Gastrocnemius medialis (tissue), 4 donors: ENCODE measurements around the gene MYB. TPM values are rescaled to one million over a fixed set of nuclear protein-coding genes. Genes with fewer than 3 reads are reported as not detected.

Experiments used
- ATAC-seq, 2 donors: fragments of 150-250 bp; one replicate each; pipeline ENCODE4 v1.9.1; 2016
- DNase-seq, 2 donors: peaks; one replicate each; pipeline ENCODE4 v3.0.0-alpha.2; 2019
- H3K27ac ChIP-seq, 4 donors: fragments of 200-600 bp; sonication (generic); 1 replicate in 1 of 4; 2 replicates in 3 of 4; pipeline ENCODE4 v1.5.1; 2016 to 2018; ENCODE audit warnings: mild to moderate bottlenecking in 2 of 4, moderate library complexity in 1 of 4
- H3K27me3 ChIP-seq, 3 donors: fragments of 200-600 bp; sonication (generic) in 2 of 3; 1 replicate in 1 of 3; 2 replicates in 2 of 3; pipeline versions ENCODE4 v1.5.1 to v1.6.0; 2016 to 2019; ENCODE audit warnings: mild to moderate bottlenecking in 1 of 3, moderate library complexity in 1 of 3
- H3K36me3 ChIP-seq, 2 donors: fragments of 200-600 bp; sonication (generic) in 1 of 2; one replicate each; pipeline ENCODE4 v1.5.1; 2017 to 2018
- H3K4me1 ChIP-seq, 2 donors: fragments of 200-600 bp; sonication (generic) in 1 of 2; one replicate each; pipeline ENCODE4 v1.5.1; 2016 to 2017; ENCODE audit warnings: mild to moderate bottlenecking in 2 of 2
- H3K4me3 ChIP-seq, 4 donors: fragments of 200-600 bp; sonication (generic) in 3 of 4; 1 replicate in 1 of 4; 2 replicates in 3 of 4; pipeline ENCODE4 v1.5.1; 2016 to 2019; ENCODE audit warnings: mild to moderate bottlenecking in 2 of 4
- H3K9me3 ChIP-seq, 3 donors: fragments of 200-600 bp; sonication (generic) in 2 of 3; 1 replicate in 1 of 3; 2 replicates in 2 of 3; pipeline ENCODE4 v1.5.1; 2016 to 2019
- CTCF ChIP-seq, 5 experiments: fragments of 450-650 bp in 3 of 5; fragments of 200-600 bp in 2 of 5; sonication (generic) in 2 of 5; IDR thresholded peaks in 4 of 5; conservative IDR thresholded peaks in 1 of 5; 1 replicate in 4 of 5; 2 replicates in 1 of 5; pipeline ENCODE4 v1.5.1; 2016 to 2019; ENCODE audit warnings: antibody characterized with exemption in 5 of 5, mild to moderate bottlenecking in 3 of 5, moderate library complexity in 3 of 5
- POLR2A ChIP-seq, 2 donors: fragments of 450-650 bp; IDR thresholded peaks; one replicate each; pipeline ENCODE4 v1.6.1; 2017; ENCODE audit warnings: antibody characterized with exemption in 2 of 2, mild to moderate bottlenecking in 2 of 2, moderate library complexity in 2 of 2
- in situ Hi-C, 4 donors: fragments of 200-750 bp; cut with MboI; loops; one replicate each; pipeline versions ENCODE4 v1.15.0 to v1.8.0; 2017; ENCODE audit warnings: low sequenced_read_pairs in 4 of 4
- intact Hi-C: fragments of 100-400 bp; cut with DNase I; formaldehyde crosslinking; loops from one replicate; pipeline ENCODE4 v1.15.1; 2023; ENCODE audit warnings: low total_unique reads
- total RNA-seq, 4 donors: library from RNA; depleted of rRNA; stranded (reverse); fragments of >200 nt; gene quantifications; one replicate each; pipeline versions ENCODE4 v1.1.0 to v1.2.3, GENCODE V29; 2016

MYB gene
- total RNA-seq, 4 donors from 2014 or later: 0.13 to 0.16 (median 0.15) TPM; not detected in 1

- no peaks in the 10 kb centered on the region for H3K9me3 ChIP-seq
- in situ Hi-C loops (no loop called here), intact Hi-C loops (no loop called here)
- TF ChIP-seq POLR2A (IDR thresholded peaks at IDR 0.05): no peak
- TF ChIP-seq CTCF (IDR thresholded peaks at IDR 0.05 in 4 of 5, conservative IDR thresholded peaks at IDR 0.05 in 1 of 5): no peak
- DNase-seq (no peak), ATAC-seq (no peak)
- no peaks in the 10 kb centered on the region for H3K36me3 ChIP-seq
- no peaks in the 10 kb centered on the region for H3K27me3 ChIP-seq
- no peak overlapping the region for H3K27ac ChIP-seq
- H3K4me3 ChIP-seq: no peak overlapping the region
- peaks cover 9 to 13% of the 10 kb centered on the region in 2 donors for H3K4me1 ChIP-seq
Observed at GRCh38 chr6:135193221-135193620, 12.1 kb downstream of the MYB start.

GRCh38 chr6:135195041-135195440 is 13.9 kb downstream of the MYB start:
- H3K4me3 ChIP-seq: no peak overlapping the region
- H3K36me3 ChIP-seq: no peaks in the 10 kb centered on the region
- ATAC-seq: no peak

GRCh38 chr6:135195522-135195921 is 14.4 kb downstream of the MYB start:
- in situ Hi-C loops: no loop called here
- Histone ChIP-seq H3K4me1 (no peaks in the 10 kb centered on the region), H3K27ac (no peak overlapping the region), H3K4me3 (no peak overlapping the region), H3K27me3 (no peaks in the 10 kb centered on the region), H3K9me3 (no peaks in the 10 kb centered on the region), H3K36me3 (no peaks in the 10 kb centered on the region)
- DNase-seq (no peak), ATAC-seq (no peak)
- intact Hi-C loops: no loop called here
- TF ChIP-seq CTCF (IDR thresholded peaks at IDR 0.05 in 4 of 5, conservative IDR thresholded peaks at IDR 0.05 in 1 of 5): no peak
- TF ChIP-seq POLR2A (IDR thresholded peaks at IDR 0.05): no peak

More at GRCh38 chr6:135195041-135195440, 13.9 kb downstream of the MYB start:
- TF ChIP-seq CTCF (IDR thresholded peaks at IDR 0.05 in 4 of 5, conservative IDR thresholded peaks at IDR 0.05 in 1 of 5) (no peak), POLR2A (IDR thresholded peaks at IDR 0.05) (no peak)
- in situ Hi-C loops (no loop called here), intact Hi-C loops (no loop called here)
- Histone ChIP-seq H3K4me1 (no peaks in the 10 kb centered on the region), H3K27me3 (no peaks in the 10 kb centered on the region), H3K9me3 (no peaks in the 10 kb centered on the region), H3K27ac (no peak overlapping the region)
- no peak for DNase-seq

- Histone ChIP-seq H3K36me3 (no peaks in the 10 kb centered on the region), H3K27ac (no peak overlapping the region), H3K4me1 (no peaks in the 10 kb centered on the region), H3K4me3 (no peak overlapping the region), H3K9me3 (no peaks in the 10 kb centered on the region), H3K27me3 (no peaks in the 10 kb centered on the region)
- no peak for TF ChIP-seq POLR2A (IDR thresholded peaks at IDR 0.05)
- TF ChIP-seq CTCF (IDR thresholded peaks at IDR 0.05 in 4 of 5, conservative IDR thresholded peaks at IDR 0.05 in 1 of 5): no peak
- in situ Hi-C loops (no loop called here), intact Hi-C loops (no loop called here)
- ATAC-seq (no peak), DNase-seq (no peak)
Observed at GRCh38 chr6:135196739-135197510, 15.8 kb downstream of the MYB start.
